ENCODE results near the gene TRMU.

DNA sequence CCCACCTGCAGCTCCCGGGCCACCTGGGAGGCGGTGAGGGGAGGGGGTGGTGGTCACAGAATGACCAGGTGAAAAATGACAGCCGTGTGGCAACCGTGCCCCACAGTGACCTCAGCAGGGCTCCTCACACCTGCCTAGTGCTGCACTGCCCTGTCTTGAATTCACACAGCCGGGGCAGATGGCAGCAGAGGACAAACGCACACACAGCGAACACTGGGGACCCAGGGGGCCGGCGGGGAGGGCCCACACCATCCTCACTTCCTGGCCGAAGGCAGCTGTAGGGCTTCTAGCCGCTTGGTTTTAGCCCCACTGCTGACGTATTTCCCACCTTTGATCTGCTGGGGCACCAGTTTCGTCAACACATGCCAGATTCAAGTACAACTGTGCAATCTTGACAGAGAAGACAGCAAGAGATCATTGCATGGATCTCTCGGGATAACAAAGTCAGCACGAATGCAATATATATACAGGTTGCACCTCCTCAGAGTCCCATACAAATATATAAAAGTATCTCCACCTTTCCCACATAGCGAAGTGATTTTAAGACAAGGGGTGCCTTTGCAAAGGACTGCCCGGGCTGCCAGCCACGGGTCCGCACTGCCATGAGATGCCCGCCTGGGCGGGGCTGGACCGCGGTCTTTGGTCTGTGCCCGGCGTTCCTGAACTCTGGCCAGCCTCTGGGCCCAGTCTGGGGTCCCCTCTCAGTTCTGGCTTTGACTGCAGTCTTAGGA lies 26.9 kb downstream of the TRMU start:
- TF ChIP-seq, protein P1, sequence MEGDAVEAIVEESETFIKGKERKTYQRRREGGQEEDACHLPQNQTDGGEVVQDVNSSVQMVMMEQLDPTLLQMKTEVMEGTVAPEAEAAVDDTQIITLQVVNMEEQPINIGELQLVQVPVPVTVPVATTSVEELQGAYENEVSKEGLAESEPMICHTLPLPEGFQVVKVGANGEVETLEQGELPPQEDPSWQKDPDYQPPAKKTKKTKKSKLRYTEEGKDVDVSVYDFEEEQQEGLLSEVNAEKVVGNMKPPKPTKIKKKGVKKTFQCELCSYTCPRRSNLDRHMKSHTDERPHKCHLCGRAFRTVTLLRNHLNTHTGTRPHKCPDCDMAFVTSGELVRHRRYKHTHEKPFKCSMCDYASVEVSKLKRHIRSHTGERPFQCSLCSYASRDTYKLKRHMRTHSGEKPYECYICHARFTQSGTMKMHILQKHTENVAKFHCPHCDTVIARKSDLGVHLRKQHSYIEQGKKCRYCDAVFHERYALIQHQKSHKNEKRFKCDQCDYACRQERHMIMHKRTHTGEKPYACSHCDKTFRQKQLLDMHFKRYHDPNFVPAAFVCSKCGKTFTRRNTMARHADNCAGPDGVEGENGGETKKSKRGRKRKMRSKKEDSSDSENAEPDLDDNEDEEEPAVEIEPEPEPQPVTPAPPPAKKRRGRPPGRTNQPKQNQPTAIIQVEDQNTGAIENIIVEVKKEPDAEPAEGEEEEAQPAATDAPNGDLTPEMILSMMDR (IDR thresholded peaks at IDR 0.05 in 4 of 5, conservative IDR thresholded peaks at IDR 0.05 in 1 of 5), result no peak
- no peak for TF ChIP-seq POLR2A (IDR thresholded peaks at IDR 0.05)

Data from gastrocnemius medialis (tissue), 4 donors.